Small intestine (tissue), 7 donors: ENCODE data around the gene ZBTB17. TPM values are rescaled to one million over a fixed set of nuclear protein-coding genes. Genes with fewer than 3 reads are reported as not detected.

Source experiments
- DNase-seq, 2 donors: peaks; one replicate each; pipeline versions ENCODE4 v3.0.0 to v3.0.0-alpha.2; 2013
- FAIRE-seq: peaks from 2 replicates; lab custom pipeline; 2012; peaks lifted over from hg19 to GRCh38; lab: Jason Lieb, UNC
- H3K27ac ChIP-seq, 3 donors: one replicate each; pipeline ENCODE4 v1.5.1; 2013; ENCODE audit warnings: low read length in 2 of 3, mild to moderate bottlenecking in 2 of 3, control low read depth in 1 of 3, inconsistent platforms in 1 of 3, low read depth in 1 of 3, moderate library complexity in 1 of 3
- H3K27me3 ChIP-seq, 3 donors: one replicate each; pipeline ENCODE4 v1.6.1; 2013; ENCODE audit warnings: low read length in 3 of 3, inconsistent platforms in 1 of 3; ENCODE audit not compliant: control insufficient read depth in 3 of 3, insufficient read depth in 3 of 3
- H3K36me3 ChIP-seq, 3 donors: one replicate each; pipeline ENCODE4 v1.6.1; 2013; ENCODE audit warnings: low read length in 3 of 3, inconsistent platforms in 1 of 3, low read depth in 1 of 3, mild to moderate bottlenecking in 1 of 3, moderate library complexity in 1 of 3; ENCODE audit not compliant: control insufficient read depth in 3 of 3, insufficient read depth in 2 of 3
- H3K4me1 ChIP-seq, 3 donors: one replicate each; pipeline ENCODE4 v1.6.1; 2013; ENCODE audit warnings: low read length in 2 of 3, inconsistent platforms in 1 of 3, low read depth in 1 of 3, mild to moderate bottlenecking in 1 of 3, moderate library complexity in 1 of 3; ENCODE audit not compliant: control insufficient read depth in 3 of 3, insufficient read depth in 2 of 3
- H3K4me3 ChIP-seq, 3 donors: one replicate each; pipeline ENCODE4 v1.5.1; 2013; ENCODE audit warnings: low read length in 3 of 3, control low read depth in 1 of 3, inconsistent platforms in 1 of 3, low read depth in 1 of 3, mild to moderate bottlenecking in 1 of 3, moderate library complexity in 1 of 3
- H3K9me3 ChIP-seq, 2 donors: one replicate each; pipeline ENCODE4 v1.6.1; 2013; ENCODE audit warnings: low read depth in 1 of 2, low read length in 1 of 2; ENCODE audit not compliant: control insufficient read depth in 2 of 2, insufficient read depth in 1 of 2
- WGBS, 3 donors: extraction: QIAGEN DNeasy Blood & Tissue Kit; methylation state at CpG; one replicate each; pipeline ENCODE4 v1.1.7; 2013; 5-methylcytosine and 5-hydroxymethylcytosine counted together
- polyA plus RNA-seq, 4 donors: library from polyadenylated mRNA; stranded (reverse) in 3 of 4; unstranded in 1 of 4; fragments of 200-250 nt in 3 of 4; fragments of 120-200 nt in 1 of 4; gene quantifications; one replicate each; pipeline versions ENCODE4 v1.2.1 to v1.2.3, GENCODE V29; 2013
- donor health status: healthy with polysubstance abuse.
- donor health status: control.
- donor health status: control.
- donor health status: Bipolar disorder and iron deficiency.
- donor health status: healthy.

ZBTB17 gene
- polyA plus RNA-seq, 4 donors = 18.7 to 89.2 (median 49.9) TPM

DNA sequence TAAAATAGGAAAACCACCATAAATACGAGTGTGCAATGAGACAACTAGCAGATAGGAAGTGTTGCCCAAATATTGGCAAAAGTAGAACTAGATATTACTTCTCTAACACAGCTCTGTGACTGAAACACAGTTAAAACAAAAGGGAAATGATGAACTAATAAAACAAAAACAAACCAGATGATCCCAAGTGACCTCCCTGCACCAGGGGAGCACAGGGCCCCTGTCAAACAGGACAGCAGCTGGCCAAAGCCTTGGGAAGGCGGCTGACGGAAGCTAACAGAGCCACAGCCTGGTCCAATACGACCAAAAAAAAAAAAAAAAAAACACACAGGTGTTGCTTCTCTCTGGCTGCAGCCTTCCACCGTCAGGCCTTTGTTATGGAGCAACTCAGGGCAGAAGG is 17.8 kb downstream of the ZBTB17 start:
- Histone ChIP-seq H3K4me1 (no peaks in the 10 kb centered on the region), H3K27me3 (no peaks in the 10 kb centered on the region), H3K4me3 (no peak overlapping the region), H3K36me3 (peaks cover 2 to 41% (median 3%) of the 10 kb centered on the region in 3 donors), H3K9me3 (no peaks in the 10 kb centered on the region), H3K27ac (no peak overlapping the region)
- DNase-seq (no peak), FAIRE-seq (no peak)
- 66 to 80% (median 74%) methylated on average over 5 of the region's 5 CpGs for WGBS, 3 donors

GRCh38 chr1:15957221-15958095 is 18.4 kb downstream of the ZBTB17 start:
- WGBS, 3 donors = 84 to 88% (median 85%) methylated on average over 15 of the region's 15 CpGs
- H3K27me3 ChIP-seq = no peaks in the 10 kb centered on the region
- no peak for FAIRE-seq

GRCh38 chr1:15956150-15956549 is 19.8 kb downstream of the ZBTB17 start:
- DNase-seq = no peak
- FAIRE-seq = no peak
- Histone ChIP-seq H3K4me3 (no peak overlapping the region), H3K27me3 (no peaks in the 10 kb centered on the region), H3K9me3 (no peaks in the 10 kb centered on the region), H3K27ac (no peak overlapping the region), H3K4me1 (peaks cover 3 to 6% (median 3%) of the 10 kb centered on the region in 3 donors), H3K36me3 (peaks cover 0 to 41% (median 3%) of the 10 kb centered on the region in 3 donors)

More at GRCh38 chr1:15957221-15958095, 18.4 kb downstream of the ZBTB17 start:
- peak in 1 of 2 donors; percentile 39 for DNase-seq
- H3K9me3 ChIP-seq = no peaks in the 10 kb centered on the region
- H3K4me3 ChIP-seq = no peak overlapping the region
- H3K27ac ChIP-seq = no peak overlapping the region
- H3K4me1 ChIP-seq = no peaks in the 10 kb centered on the region
- H3K36me3 ChIP-seq = peaks cover 2 to 39% (median 3%) of the 10 kb centered on the region in 3 donors

DNA sequence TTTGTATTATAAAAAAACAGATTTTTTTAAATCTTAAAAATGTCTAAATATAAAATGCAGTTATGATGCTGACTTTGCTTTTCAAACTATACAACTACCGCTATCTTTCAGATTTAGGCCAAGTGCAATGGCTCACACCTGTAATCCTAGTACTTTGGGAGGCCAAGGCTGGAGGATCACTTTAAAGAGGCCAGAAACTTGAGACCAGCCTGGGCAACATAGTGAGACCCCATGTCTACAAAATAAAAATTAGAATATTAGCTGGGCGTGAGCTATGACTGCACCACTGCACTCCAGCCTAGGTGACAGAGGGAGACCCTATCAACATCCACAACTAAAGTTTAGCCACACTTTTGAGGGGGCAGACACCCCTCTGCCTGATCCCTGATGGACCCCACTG is 20.3 kb downstream of the ZBTB17 start:
- Histone ChIP-seq H3K27me3 (no peaks in the 10 kb centered on the region), H3K9me3 (no peaks in the 10 kb centered on the region), H3K36me3 (peaks cover 0 to 43% (median 3%) of the 10 kb centered on the region in 3 donors), H3K4me1 (peaks cover 3 to 12% (median 7%) of the 10 kb centered on the region in 3 donors), H3K27ac (no peak overlapping the region), H3K4me3 (no peak overlapping the region)
- FAIRE-seq (no peak), DNase-seq (no peak)
- WGBS, 3 donors = 97 to 99% (median 98%) methylated on average over 2 of the region's 2 CpGs

GRCh38 chr1:15954316-15954715 is 21.6 kb downstream of the ZBTB17 start:
- H3K36me3 ChIP-seq = peaks cover 0 to 47% (median 3%) of the 10 kb centered on the region in 3 donors
- H3K27ac ChIP-seq = no peak overlapping the region
- H3K9me3 ChIP-seq = no peaks in the 10 kb centered on the region
- WGBS, 3 donors = 90 to 97% (median 90%) methylated on average over 3 of the region's 3 CpGs
- no peak for FAIRE-seq
- H3K4me1 ChIP-seq = peaks cover 3 to 24% (median 9%) of the 10 kb centered on the region in 3 donors
- no peak for DNase-seq
- H3K27me3 ChIP-seq = no peaks in the 10 kb centered on the region
- no peak overlapping the region for H3K4me3 ChIP-seq

- H3K9me3 ChIP-seq = no peaks in the 10 kb centered on the region
- H3K27me3 ChIP-seq = no peaks in the 10 kb centered on the region
- DNase-seq = no peak
- H3K36me3 ChIP-seq = peaks cover 0 to 47% (median 3%) of the 10 kb centered on the region in 3 donors
- H3K4me1 ChIP-seq = peaks cover 3 to 29% (median 9%) of the 10 kb centered on the region in 3 donors
- 56 to 73% (median 63%) methylated on average over 1 of the region's 1 CpG for WGBS, 3 donors
- H3K4me3 ChIP-seq = no peak overlapping the region
- no peak overlapping the region for H3K27ac ChIP-seq
- FAIRE-seq = no peak
Observed at GRCh38 chr1:15953791-15954241, 22.1 kb downstream of the ZBTB17 start.

GRCh38 chr1:15953294-15953771 is 22.6 kb downstream of the ZBTB17 start:
- Histone ChIP-seq H3K9me3 (no peaks in the 10 kb centered on the region), H3K27me3 (no peaks in the 10 kb centered on the region), H3K36me3 (peaks cover 0 to 47% (median 3%) of the 10 kb centered on the region in 3 donors), H3K4me3 (no peak overlapping the region), H3K27ac (peak overlapping the region in 1 of 3 donors; percentile 15), H3K4me1 (peaks cover 3 to 29% (median 9%) of the 10 kb centered on the region in 3 donors)
- 86 to 93% (median 92%) methylated on average over 11 of the region's 11 CpGs for WGBS, 3 donors
- DNase-seq (no peak), FAIRE-seq (no peak)

- Histone ChIP-seq H3K27me3 (no peaks in the 10 kb centered on the region), H3K9me3 (no peaks in the 10 kb centered on the region), H3K36me3 (peaks cover 0 to 53% (median under 1%) of the 10 kb centered on the region in 3 donors), H3K27ac (no peak overlapping the region), H3K4me3 (no peak overlapping the region), H3K4me1 (peaks cover 3 to 29% (median 9%) of the 10 kb centered on the region in 3 donors)
- DNase-seq = no peak
- WGBS, 3 donors = 80 to 85% (median 83%) methylated on average over 27 of the region's 27 CpGs
- no peak for FAIRE-seq
Observed at GRCh38 chr1:15952317-15953258, 23.3 kb downstream of the ZBTB17 start.
